OCI-LY7 (cell line): ENCODE results near the gene NR5A1.

ENCODE experiments used
- CTCF ChIP-seq: fragments of 200-600 bp; sonication (generic); conservative IDR thresholded peaks from 2 replicates; pipeline ENCODE4 v1.5.1; 2014; ENCODE audit warnings: mild to moderate bottlenecking, antibody characterized with exemption, low read length, moderate library complexity, mixed read lengths
- EZH2phosphoT487 ChIP-seq: fragments of 200-600 bp; sonication (generic); IDR thresholded peaks from 2 replicates; pipeline ENCODE4 v1.6.1; 2018; ENCODE audit warnings: low read depth, borderline replicate concordance, mild to moderate bottlenecking, mixed run types, antibody characterized with exemption, low read length, moderate library complexity, mixed read lengths

GRCh38 chr9:124486778-124487259 is 20.4 kb downstream of the NR5A1 start:
- TF ChIP-seq CTCF (no peak), EZH2phosphoT487 (no peak)
